Kidney (tissue), 14 donors: ENCODE measurements around the gene ROBO3. TPM values are rescaled to one million over a fixed set of nuclear protein-coding genes. Genes with fewer than 3 reads are reported as not detected.

ENCODE experiments used
- DNase-seq, 5 donors: peaks; one replicate each; pipeline ENCODE4 v3.0.0-alpha.2; 2013 to 2020
- FAIRE-seq: peaks from 2 replicates; lab custom pipeline; 2012; peaks lifted over from hg19 to GRCh38; lab: Jason Lieb, UNC
- H3K27ac ChIP-seq, 2 donors: one replicate each; pipeline ENCODE4 v1.7.0; 2013; ENCODE audit warnings: low read depth in 2 of 2, low read length in 2 of 2, inconsistent platforms in 1 of 2
- H3K27me3 ChIP-seq: one replicate; pipeline ENCODE4 v1.7.1; 2013; ENCODE audit warnings: low read length, inconsistent platforms; ENCODE audit not compliant: control insufficient read depth, insufficient read depth
- H3K36me3 ChIP-seq, 3 donors: one replicate each; pipeline versions ENCODE4 v1.7.0 to v1.7.1; 2013; ENCODE audit warnings: low read length in 3 of 3, control low read depth in 1 of 3, inconsistent platforms in 1 of 3; ENCODE audit not compliant: insufficient read depth in 3 of 3, control insufficient read depth in 2 of 3
- H3K4me1 ChIP-seq, 3 donors: one replicate each; pipeline versions ENCODE4 v1.7.0 to v1.7.1; 2013; ENCODE audit warnings: low read length in 3 of 3, inconsistent platforms in 1 of 3, low read depth in 1 of 3; ENCODE audit not compliant: control insufficient read depth in 2 of 3, insufficient read depth in 2 of 3
- H3K4me3 ChIP-seq, 3 donors: one replicate each; pipeline versions ENCODE4 v1.7.0 to v1.8.1; 2013; ENCODE audit warnings: low read length in 3 of 3, control low read depth in 1 of 3, inconsistent platforms in 1 of 3
- H3K9ac ChIP-seq, 3 donors: one replicate each; pipeline versions ENCODE4 v1.7.0 to v1.7.1; 2013; ENCODE audit warnings: low read length in 3 of 3, control low read depth in 1 of 3, inconsistent platforms in 1 of 3
- H3K9me3 ChIP-seq, 3 donors: one replicate each; pipeline versions ENCODE4 v1.7.0 to v1.7.1; 2013; ENCODE audit warnings: low read length in 3 of 3, control low read depth in 1 of 3, inconsistent platforms in 1 of 3; ENCODE audit not compliant: control insufficient read depth in 2 of 3, insufficient read depth in 1 of 3
- CTCF ChIP-seq: IDR thresholded peaks from 3 replicates; pipeline ENCODE4 v1.5.1; 2012; ENCODE audit warnings: mild to moderate bottlenecking, moderate library complexity, borderline replicate concordance; ENCODE audit not compliant: insufficient read depth; ENCODE audit errors: extremely low read depth
- intact Hi-C: fragments of 100-400 bp; cut with DNase I; formaldehyde crosslinking; loops from one replicate; pipeline ENCODE4 v1.11.1; 2022
- polyA plus RNA-seq: library from polyadenylated mRNA; stranded (reverse); fragments of 350-450 nt; fragmentation: Illumina TruSeq; extraction: RNeasy Lipid Tissue Mini Kit (QIAGEN cat#74804); gene quantifications from one replicate; pipeline ENCODE4 v1.2.3, GENCODE V29; 2014; ENCODE audit warnings: low read depth, low replicate concordance; ENCODE audit not compliant: insufficient read depth
- total RNA-seq: library from RNA; stranded (reverse); fragmentation: NEBNext Ultra II Directional; extraction: Animal tissue kit (Norgen Biotek cat#: 25700); gene quantifications from one replicate; pipeline ENCODE4 v1.2.1, GENCODE V29; 2021
- donor health status: control.
- donor health status: control.
- donor health status: control.
- donor health status: control.
- donor health status: control.
- donor health status: DM: yes; HTN: yes; CAD: no.
- donor health status: Normal renal cell carcinoma (clear cell type).

ROBO3 gene
- total and polyA plus RNA-seq, 2 donors from 2014 or later, result 8.7 to 12.3 TPM

- peaks cover 68% of the 10 kb centered on the region for H3K27me3 ChIP-seq
These were observed 21.7 kb upstream of the ROBO3 start for GRCh38 chr11:124843616-124843910.

GRCh38 chr11:124844664-124845079 is 20.6 kb upstream of the ROBO3 start:
- intact Hi-C loops, result loop anchor here (10.0 kb wide), 1 partner anchor 200 kb away; no protein-coding TSS in a partner anchor
- DNase-seq, result no peak
- Histone ChIP-seq H3K4me3 (no peak overlapping the region), H3K27ac (no peak overlapping the region), H3K9ac (no peak overlapping the region), H3K27me3 (peaks cover 75% of the 10 kb centered on the region), H3K36me3 (no peaks in the 10 kb centered on the region), H3K9me3 (peaks cover 0 to 4% (median 0%) of the 10 kb centered on the region in 3 donors), H3K4me1 (peaks cover 0 to 5% (median 4%) of the 10 kb centered on the region in 3 donors)
- TF ChIP-seq CTCF, result no peak
- no peak for FAIRE-seq

More at GRCh38 chr11:124843616-124843910, 21.7 kb upstream of the ROBO3 start:
- H3K4me3 ChIP-seq, result no peak overlapping the region
- H3K27ac ChIP-seq, result no peak overlapping the region
- FAIRE-seq (no peak), DNase-seq (no peak)
- no peak for TF ChIP-seq CTCF
- H3K9ac ChIP-seq, result no peak overlapping the region
- no peaks in the 10 kb centered on the region for H3K36me3 ChIP-seq
- H3K4me1 ChIP-seq, result peaks cover 0 to 11% (median 4%) of the 10 kb centered on the region in 3 donors
- H3K9me3 ChIP-seq, result peaks cover 0 to 4% (median 0%) of the 10 kb centered on the region in 3 donors
- intact Hi-C loops, result loop anchor here (10.0 kb wide), 1 partner anchor 199 kb away; no protein-coding TSS in a partner anchor

- Histone ChIP-seq H3K9me3 (peaks cover 0 to 4% (median 0%) of the 10 kb centered on the region in 3 donors), H3K4me3 (no peak overlapping the region), H3K27ac (no peak overlapping the region), H3K4me1 (peaks cover 0 to 4% (median 3%) of the 10 kb centered on the region in 3 donors), H3K9ac (no peak overlapping the region), H3K27me3 (peaks cover 76% of the 10 kb centered on the region), H3K36me3 (no peaks in the 10 kb centered on the region)
- no peak for TF ChIP-seq CTCF
- DNase-seq (no peak), FAIRE-seq (no peak)
- intact Hi-C loops, result loop anchor here (10.0 kb wide), 1 partner anchor 201 kb away; no protein-coding TSS in a partner anchor
These were observed 19.1 kb upstream of the ROBO3 start for GRCh38 chr11:124846070-124846673.
